Smooth muscle cell (in vitro differentiated cells): ENCODE data around the gene POGZ. TPM values are rescaled to one million over a fixed set of nuclear protein-coding genes. Genes with fewer than 3 reads are reported as not detected.
A peak's percentile ranks its signal among the peaks of the same experiment; 100 is the strongest.
"Not testable (repeated sequence)": the region's sequence is repeated elsewhere in the genome, so short reads cannot be mapped to it uniquely, and the experiment has no call there.

ENCODE experiments used
- DNase-seq: peaks from one replicate; lab custom pipeline; 2025; ENCODE audit not compliant: unreplicated experiment; lab: John Stamatoyannopoulos, UW
- H2AFZ ChIP-seq: fragments of 200-600 bp; sonication (generic); 2 replicates; pipeline ENCODE4 v1.6.0; 2016; ENCODE audit warnings: antibody characterized with exemption, low read depth, mild to moderate bottlenecking
- H3F3A ChIP-seq: fragments of 200-600 bp; sonication (generic); 2 replicates; pipeline ENCODE4 v1.6.0; 2017; ENCODE audit warnings: antibody characterized with exemption, low read depth
- H3K27ac ChIP-seq: fragments of 200-600 bp; sonication (generic); 2 replicates; pipeline ENCODE4 v1.5.1; 2016; ENCODE audit warnings: low read depth, mild to moderate bottlenecking
- H3K27me3 ChIP-seq: fragments of 200-600 bp; sonication (generic); 2 replicates; pipeline ENCODE4 v1.6.1; 2016; ENCODE audit warnings: low read depth, mild to moderate bottlenecking
- H3K36me3 ChIP-seq: fragments of 200-600 bp; sonication (generic); 2 replicates; pipeline ENCODE4 v1.5.1; 2016; ENCODE audit warnings: low read depth
- H3K4me1 ChIP-seq: fragments of 200-600 bp; sonication (generic); 2 replicates; pipeline ENCODE4 v1.5.1; 2016; ENCODE audit warnings: low read depth
- H3K4me2 ChIP-seq: fragments of 200-600 bp; sonication (generic); 2 replicates; pipeline ENCODE4 v1.6.0; 2016; ENCODE audit warnings: mild to moderate bottlenecking
- H3K4me3 ChIP-seq: fragments of 200-600 bp; sonication (generic); 2 replicates; pipeline ENCODE4 v1.5.1; 2016; ENCODE audit warnings: mild to moderate bottlenecking
- H3K79me2 ChIP-seq: fragments of 200-600 bp; sonication (generic); 2 replicates; pipeline ENCODE4 v1.6.0; 2016; ENCODE audit warnings: low read depth, mild to moderate bottlenecking
- H3K9ac ChIP-seq: fragments of 200-600 bp; sonication (generic); 2 replicates; pipeline ENCODE4 v1.6.0; 2016; ENCODE audit warnings: low read depth
- H3K9me3 ChIP-seq: fragments of 200-600 bp; sonication (generic); replicated peaks from 2 replicates; pipeline ENCODE4 v1.5.1; 2016; ENCODE audit warnings: low read depth
- H4K20me1 ChIP-seq: fragments of 200-600 bp; sonication (generic); 2 replicates; pipeline ENCODE4 v1.6.0; 2016; ENCODE audit warnings: low read depth
- CTCF ChIP-seq: fragments of 200-600 bp; sonication (generic); IDR thresholded peaks from 2 replicates; pipeline ENCODE4 v1.5.1; 2017; ENCODE audit warnings: borderline replicate concordance, mild to moderate bottlenecking, antibody characterized with exemption; ENCODE audit not compliant: insufficient read depth, poor library complexity, severe bottlenecking
- WGBS: methylation state at CpG from one replicate; pipeline ENCODE4 v1.1.7; 2016; ENCODE audit warnings: low lambda C conversion rate; 5-methylcytosine and 5-hydroxymethylcytosine counted together
- polyA plus RNA-seq: library from polyadenylated mRNA; unstranded; fragments of >200 nt; fragmentation: Nextera tagmentation; extraction: Ambion mirVana; gene quantifications from 2 replicates; pipeline ENCODE4 v1.2.1, GENCODE V29; 2016
- total RNA-seq: library from RNA; depleted of rRNA; stranded (reverse); fragments of >200 nt; gene quantifications from 2 replicates; pipeline ENCODE4 v1.2.3, GENCODE V29; 2014

Gene POGZ
- total and polyA plus RNA-seq, 2 experiments from 2014 or later, result 20.5 to 40.9 TPM

- no peak for DNase-seq
- Histone ChIP-seq H4K20me1 (peaks cover 100% of the 10 kb centered on the region), H3F3A (peaks cover 5% of the 10 kb centered on the region), H3K36me3 (no peaks in the 10 kb centered on the region), H2AFZ (no peak overlapping the region), H3K27ac (no peak overlapping the region), H3K9ac (no peak overlapping the region), H3K4me1 (peaks cover 12% of the 10 kb centered on the region), H3K27me3 (no peaks in the 10 kb centered on the region), H3K79me2 (peaks cover 99% of the 10 kb centered on the region), H3K4me2 (no peak overlapping the region), H3K9me3 (no peaks in the 10 kb centered on the region), H3K4me3 (no peak overlapping the region)
- 67% methylated on average over 2 of the region's 2 CpGs for WGBS
- TF ChIP-seq CTCF, result no peak
Measured at GRCh38 chr1:151447696-151448095, 11.6 kb downstream of the POGZ start.

GRCh38 chr1:151444783-151445177 lies 14.5 kb downstream of the POGZ start:
- no peak for DNase-seq

DNA sequence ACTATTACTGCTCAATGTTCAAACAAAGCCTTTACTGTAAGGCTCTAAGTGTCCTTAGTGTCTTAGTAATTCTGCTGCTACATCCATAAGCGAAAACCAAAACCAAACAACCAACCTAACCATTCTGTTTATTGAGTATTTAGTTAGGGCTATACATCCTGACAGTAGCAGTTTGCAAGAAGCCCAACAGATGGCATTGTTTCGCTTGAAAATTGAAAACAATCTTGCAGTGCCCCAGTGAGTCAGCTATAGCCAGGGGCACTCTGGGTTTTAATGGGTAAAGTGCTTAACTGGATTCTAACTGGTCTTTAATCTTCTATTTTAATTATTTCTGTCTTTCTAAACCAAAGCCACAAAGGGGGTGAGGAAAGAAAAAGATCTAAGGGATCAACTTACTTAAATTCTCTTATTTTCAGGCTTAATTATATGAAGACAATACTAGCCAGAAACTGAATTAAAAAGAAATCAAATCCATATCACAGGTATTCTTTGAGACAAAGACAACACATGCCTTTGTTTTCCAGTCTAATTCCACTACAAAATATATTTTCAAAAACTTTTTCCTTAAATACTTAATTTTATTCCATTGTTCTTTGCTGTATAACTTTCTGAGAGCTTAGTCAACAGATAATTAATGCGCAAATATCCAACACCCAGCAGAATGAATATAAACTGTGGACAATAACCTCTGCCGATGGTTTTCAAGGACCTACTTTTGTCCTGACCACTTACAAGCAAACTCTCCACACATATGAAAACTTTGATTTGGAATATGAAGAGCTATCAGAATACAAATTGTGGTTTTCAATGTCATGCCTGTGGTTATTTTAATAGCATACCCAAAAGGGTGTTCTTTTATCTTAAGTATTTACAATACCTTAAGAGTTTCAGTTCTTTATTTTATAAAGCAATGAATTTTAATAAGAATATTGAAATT lies 15.2 kb downstream of the POGZ start:
- peak overlapping the region; percentile 43 for H3K27ac ChIP-seq
- peak; percentile 76 for TF ChIP-seq CTCF
- DNase-seq, result no peak
- H3K4me1 ChIP-seq, result peaks cover 12% of the 10 kb centered on the region
- H3K4me3 ChIP-seq, result no peak overlapping the region
- H3K79me2 ChIP-seq, result peaks cover 99% of the 10 kb centered on the region
- H2AFZ ChIP-seq, result no peak overlapping the region
- H3K36me3 ChIP-seq, result no peaks in the 10 kb centered on the region
- peaks cover 5% of the 10 kb centered on the region for H3F3A ChIP-seq
- H3K27me3 ChIP-seq, result no peaks in the 10 kb centered on the region
- peak overlapping the region; percentile 59 for H3K4me2 ChIP-seq
- H4K20me1 ChIP-seq, result peaks cover 100% of the 10 kb centered on the region
- 50% methylated on average over 4 of the region's 4 CpGs for WGBS
- no peaks in the 10 kb centered on the region for H3K9me3 ChIP-seq
- H3K9ac ChIP-seq, result no peak overlapping the region

More at GRCh38 chr1:151444783-151445177, 14.5 kb downstream of the POGZ start:
- Histone ChIP-seq H3F3A (peaks cover 5% of the 10 kb centered on the region), H3K27ac (peak overlapping the region; percentile 43), H2AFZ (no peak overlapping the region), H3K27me3 (no peaks in the 10 kb centered on the region), H3K4me2 (peak overlapping the region; percentile 59), H3K9me3 (no peaks in the 10 kb centered on the region), H3K4me3 (no peak overlapping the region), H3K79me2 (peaks cover 99% of the 10 kb centered on the region), H4K20me1 (peaks cover 100% of the 10 kb centered on the region), H3K36me3 (no peaks in the 10 kb centered on the region), H3K9ac (no peak overlapping the region), H3K4me1 (peaks cover 12% of the 10 kb centered on the region)
- 62% methylated on average over 4 of the region's 4 CpGs for WGBS
- no peak for TF ChIP-seq CTCF

GRCh38 chr1:151437396-151437795 lies 21.9 kb downstream of the POGZ start:
- H3K9ac ChIP-seq, DNase-seq, H3K36me3 ChIP-seq, H3K27me3 ChIP-seq, H3K9me3 ChIP-seq, H2AFZ ChIP-seq, H3F3A ChIP-seq, H3K4me2 ChIP-seq, H3K27ac ChIP-seq, H3K4me1 ChIP-seq, H3K4me3 ChIP-seq: not testable (repeated sequence)
- peaks cover 100% of the 10 kb centered on the region for H3K79me2 ChIP-seq
- H4K20me1 ChIP-seq, result peaks cover 100% of the 10 kb centered on the region
- 85% methylated on average over 8 of the region's 8 CpGs for WGBS
